SU-DHL-6 (cell line): ENCODE results near the gene PLCB1.

Source experiments
- EZH2phosphoT487 ChIP-seq: fragments of 200-600 bp; sonication (generic), shearing (Covaris generic); conservative IDR thresholded peaks from 2 replicates; pipeline ENCODE4 v1.6.1; 2018; ENCODE audit warnings: mild to moderate bottlenecking, antibody characterized with exemption, low read length, moderate library complexity, mixed read lengths
- TF ChIP-seq, protein P1 (sequence below): fragments of 200-600 bp; sonication (generic); IDR thresholded peaks from one replicate; pipeline ENCODE4 v1.5.1; 2017; ENCODE audit warnings: antibody characterized with exemption, mild to moderate bottlenecking, low read length, moderate library complexity; ENCODE audit not compliant: insufficient read depth, poor library complexity, severe bottlenecking

DNA sequence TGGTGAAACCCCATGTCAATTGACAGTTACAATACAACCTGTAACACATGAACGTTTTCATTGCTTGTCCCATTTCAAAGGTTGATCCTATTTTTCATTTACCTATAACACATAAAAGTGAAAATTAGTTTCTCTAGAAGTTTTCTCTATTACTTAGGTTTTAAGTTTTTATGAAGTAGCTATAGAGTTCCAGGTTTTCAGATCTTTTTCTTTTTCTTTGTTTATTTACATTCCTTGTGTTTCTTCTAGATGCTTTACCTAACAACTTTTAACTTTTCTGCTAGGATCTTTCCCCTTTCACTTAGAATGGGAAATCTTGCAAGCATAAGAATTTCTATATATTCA, 232.6 kb downstream of the PLCB1 start:
- TF ChIP-seq, protein P1, sequence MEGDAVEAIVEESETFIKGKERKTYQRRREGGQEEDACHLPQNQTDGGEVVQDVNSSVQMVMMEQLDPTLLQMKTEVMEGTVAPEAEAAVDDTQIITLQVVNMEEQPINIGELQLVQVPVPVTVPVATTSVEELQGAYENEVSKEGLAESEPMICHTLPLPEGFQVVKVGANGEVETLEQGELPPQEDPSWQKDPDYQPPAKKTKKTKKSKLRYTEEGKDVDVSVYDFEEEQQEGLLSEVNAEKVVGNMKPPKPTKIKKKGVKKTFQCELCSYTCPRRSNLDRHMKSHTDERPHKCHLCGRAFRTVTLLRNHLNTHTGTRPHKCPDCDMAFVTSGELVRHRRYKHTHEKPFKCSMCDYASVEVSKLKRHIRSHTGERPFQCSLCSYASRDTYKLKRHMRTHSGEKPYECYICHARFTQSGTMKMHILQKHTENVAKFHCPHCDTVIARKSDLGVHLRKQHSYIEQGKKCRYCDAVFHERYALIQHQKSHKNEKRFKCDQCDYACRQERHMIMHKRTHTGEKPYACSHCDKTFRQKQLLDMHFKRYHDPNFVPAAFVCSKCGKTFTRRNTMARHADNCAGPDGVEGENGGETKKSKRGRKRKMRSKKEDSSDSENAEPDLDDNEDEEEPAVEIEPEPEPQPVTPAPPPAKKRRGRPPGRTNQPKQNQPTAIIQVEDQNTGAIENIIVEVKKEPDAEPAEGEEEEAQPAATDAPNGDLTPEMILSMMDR, result no peak
- TF ChIP-seq EZH2phosphoT487, result no peak
